Prostate gland (tissue), 2 donors: ENCODE results near the gene IL1RN. TPM values are rescaled to one million over a fixed set of nuclear protein-coding genes. Genes with fewer than 3 reads are reported as not detected.

Source experiments
- DNase-seq: peaks from one replicate; pipeline ENCODE4 v3.0.0-alpha.2; 2019; ENCODE audit warnings: low spot score
- H3K27ac ChIP-seq, 2 donors: fragments of 200-600 bp; sonication (generic); 2 replicates each; pipeline ENCODE4 v1.5.1; 2017 to 2019
- H3K27me3 ChIP-seq: fragments of 200-600 bp; sonication (generic); replicated peaks from 2 replicates; pipeline ENCODE4 v1.5.1; 2019; ENCODE audit not compliant: insufficient read depth
- H3K36me3 ChIP-seq, 2 donors: fragments of 200-600 bp; sonication (generic); 1 replicate in 1 of 2; 2 replicates in 1 of 2; pipeline versions ENCODE4 v1.5.1 to v1.8.1; 2017 to 2019
- H3K4me1 ChIP-seq: fragments of 200-600 bp; sonication (generic); replicated peaks from 2 replicates; pipeline ENCODE4 v1.5.1; 2019
- H3K4me3 ChIP-seq, 2 donors: fragments of 200-600 bp; sonication (generic); 2 replicates each; pipeline ENCODE4 v1.5.1; 2017 to 2019
- H3K9me3 ChIP-seq: fragments of 200-600 bp; sonication (generic); 2 replicates; pipeline ENCODE4 v1.5.1; 2017
- POLR2A ChIP-seq: fragments of 450-650 bp; IDR thresholded peaks from one replicate; pipeline ENCODE4 v1.6.1; 2016; ENCODE audit warnings: antibody characterized with exemption, mild to moderate bottlenecking
- POLR2AphosphoS5 ChIP-seq: sonication (generic); formaldehyde crosslinking; IDR thresholded peaks from one replicate; pipeline ENCODE4 v1.6.1; 2017; ENCODE audit warnings: antibody characterized with exemption
- WGBS: methylation state at CpG from one replicate; pipeline ENCODE4 v1.1.5; 2018; 5-methylcytosine and 5-hydroxymethylcytosine counted together
- intact Hi-C: fragments of 100-400 bp; cut with DNase I; formaldehyde crosslinking; loops from one replicate; pipeline ENCODE4 v1.14.2; 2022
- total RNA-seq, 2 donors: library from RNA; depleted of rRNA; stranded (reverse); fragments of >200 nt; gene quantifications; one replicate each; pipeline ENCODE4 v1.1.0, GENCODE V29; 2016
- TF ChIP-seq, protein P1 (sequence below), 4 experiments: fragments of 200-600 bp in 2 of 4; fragments of 450-650 bp in 2 of 4; sonication (generic) in 2 of 4; IDR thresholded peaks; 1 replicate in 3 of 4; 2 replicates in 1 of 4; pipeline ENCODE4 v1.5.1; 2016 to 2019; ENCODE audit warnings: antibody characterized with exemption in 4 of 4, mild to moderate bottlenecking in 2 of 4, moderate library complexity in 2 of 4

IL1RN gene
- total RNA-seq, 2 donors from 2014 or later = 3.7 to 4.4 TPM

DNA sequence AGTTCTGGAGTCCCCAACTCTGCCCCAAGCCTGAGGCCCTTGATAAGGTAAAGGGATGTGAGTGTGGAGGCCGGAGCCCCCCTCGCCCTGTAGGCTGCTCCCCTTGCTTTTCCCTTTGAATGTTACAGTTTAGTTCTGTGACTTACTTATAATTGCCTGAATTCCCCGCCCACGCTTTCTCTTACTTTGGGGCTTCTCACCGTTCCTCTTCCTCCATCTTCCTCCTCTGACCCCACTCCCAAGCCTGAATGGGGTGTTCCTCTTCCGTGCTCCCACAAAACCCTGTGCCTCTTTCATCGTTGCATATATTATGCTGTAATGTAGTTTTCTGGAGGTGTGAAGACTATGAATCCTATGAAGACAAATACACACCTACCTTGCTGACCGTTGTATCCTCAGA is 15.0 kb upstream of the IL1RN start:
- DNase-seq = no peak
- 85% methylated on average over 8 of the region's 8 CpGs for WGBS
- no peak for TF ChIP-seq POLR2A
- TF ChIP-seq, protein P1, sequence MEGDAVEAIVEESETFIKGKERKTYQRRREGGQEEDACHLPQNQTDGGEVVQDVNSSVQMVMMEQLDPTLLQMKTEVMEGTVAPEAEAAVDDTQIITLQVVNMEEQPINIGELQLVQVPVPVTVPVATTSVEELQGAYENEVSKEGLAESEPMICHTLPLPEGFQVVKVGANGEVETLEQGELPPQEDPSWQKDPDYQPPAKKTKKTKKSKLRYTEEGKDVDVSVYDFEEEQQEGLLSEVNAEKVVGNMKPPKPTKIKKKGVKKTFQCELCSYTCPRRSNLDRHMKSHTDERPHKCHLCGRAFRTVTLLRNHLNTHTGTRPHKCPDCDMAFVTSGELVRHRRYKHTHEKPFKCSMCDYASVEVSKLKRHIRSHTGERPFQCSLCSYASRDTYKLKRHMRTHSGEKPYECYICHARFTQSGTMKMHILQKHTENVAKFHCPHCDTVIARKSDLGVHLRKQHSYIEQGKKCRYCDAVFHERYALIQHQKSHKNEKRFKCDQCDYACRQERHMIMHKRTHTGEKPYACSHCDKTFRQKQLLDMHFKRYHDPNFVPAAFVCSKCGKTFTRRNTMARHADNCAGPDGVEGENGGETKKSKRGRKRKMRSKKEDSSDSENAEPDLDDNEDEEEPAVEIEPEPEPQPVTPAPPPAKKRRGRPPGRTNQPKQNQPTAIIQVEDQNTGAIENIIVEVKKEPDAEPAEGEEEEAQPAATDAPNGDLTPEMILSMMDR (IDR thresholded peaks at IDR 0.05) = no peak
- Histone ChIP-seq H3K4me3 (no peak overlapping the region), H3K4me1 (no peaks in the 10 kb centered on the region), H3K9me3 (no peaks in the 10 kb centered on the region), H3K27ac (no peak overlapping the region), H3K27me3 (peaks cover 2% of the 10 kb centered on the region), H3K36me3 (no peaks in the 10 kb centered on the region)
- intact Hi-C loops = no loop called here

DNA sequence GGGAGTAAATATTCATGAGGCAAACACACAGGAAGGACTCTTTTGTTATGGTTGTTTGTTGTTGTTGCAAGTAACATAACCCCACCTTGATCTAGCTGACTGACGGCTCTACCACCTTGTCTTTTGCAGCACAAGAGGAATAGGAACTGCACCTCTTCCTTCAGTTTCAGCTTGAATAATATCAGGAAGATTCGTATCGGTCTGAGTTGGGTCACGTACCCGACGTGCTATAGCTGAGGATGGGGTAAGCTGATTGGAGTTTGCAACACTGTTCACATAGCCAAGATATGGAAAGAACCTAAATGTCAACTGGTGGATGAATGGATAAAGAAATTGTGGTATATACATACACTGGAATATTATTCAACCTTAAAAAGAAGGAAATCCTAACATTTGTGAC is 14.5 kb upstream of the IL1RN start:
- no peak overlapping the region for H3K27ac ChIP-seq
- intact Hi-C loops = no loop called here
- peaks cover 2% of the 10 kb centered on the region for H3K27me3 ChIP-seq
- H3K9me3 ChIP-seq = no peaks in the 10 kb centered on the region
- no peaks in the 10 kb centered on the region for H3K36me3 ChIP-seq
- no peaks in the 10 kb centered on the region for H3K4me1 ChIP-seq
- TF ChIP-seq POLR2A (no peak), POLR2AphosphoS5 (no peak)
- TF ChIP-seq, protein P1 (IDR thresholded peaks at IDR 0.05) = no peak
- no peak for DNase-seq
- 79% methylated on average over 6 of the region's 6 CpGs for WGBS
- no peak overlapping the region for H3K4me3 ChIP-seq

DNA sequence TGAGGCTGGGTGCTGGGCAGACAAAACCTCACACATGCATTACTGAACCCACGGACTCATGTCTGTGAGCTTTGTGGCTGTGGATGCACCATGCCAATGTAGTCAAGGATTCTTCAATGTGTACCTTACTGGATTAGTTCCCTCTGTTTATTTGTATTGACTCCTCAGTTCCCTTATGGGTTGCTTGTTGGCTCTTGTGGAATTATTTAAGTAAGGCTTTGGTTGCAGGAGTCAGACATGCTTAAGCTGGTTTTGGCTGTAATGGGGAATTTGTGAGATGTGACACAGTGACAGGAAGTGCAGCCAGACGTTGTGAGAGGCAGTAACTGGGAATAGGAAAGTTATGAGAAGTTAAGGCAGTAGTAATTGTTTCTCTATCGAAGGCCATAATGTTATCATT is 13.6 kb upstream of the IL1RN start:
- peak overlapping the region; percentile 14 to 28 for H3K27ac ChIP-seq

DNA sequence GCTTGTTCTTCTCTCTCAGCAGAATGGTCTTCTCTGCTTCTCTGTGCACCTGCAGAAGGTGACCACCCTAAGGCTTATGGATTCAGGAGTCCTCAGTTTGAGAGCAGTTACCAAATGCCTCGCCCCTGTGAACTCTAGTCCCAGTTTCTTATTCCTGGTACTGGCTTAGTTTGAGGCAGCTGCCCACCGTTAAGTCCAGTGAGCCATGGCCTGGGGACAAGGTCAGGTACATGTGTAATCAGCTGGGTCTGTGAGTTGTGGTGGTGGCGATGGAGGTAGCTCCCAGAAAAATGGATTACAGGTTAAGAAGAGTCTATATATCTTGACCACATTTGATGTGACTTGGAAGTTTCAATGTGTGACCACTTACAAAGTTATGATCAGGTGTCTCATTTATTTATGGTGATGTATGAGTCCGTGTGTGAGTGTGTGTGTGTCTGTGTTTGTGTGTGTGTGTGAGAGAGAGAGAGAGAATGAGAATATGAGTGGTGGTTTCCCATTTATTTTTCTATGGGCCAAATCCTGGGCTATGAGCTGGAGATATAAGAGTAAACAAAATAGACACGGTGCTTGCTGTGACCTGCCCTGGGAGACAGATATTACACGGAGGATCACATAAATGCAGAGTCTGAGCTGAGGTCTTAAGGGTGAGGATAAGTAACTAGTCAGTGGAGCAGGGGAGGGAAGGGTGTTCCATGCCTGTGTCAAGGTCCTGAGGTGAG is 13.0 kb upstream of the IL1RN start:
- Histone ChIP-seq H3K27me3 (no peaks in the 10 kb centered on the region), H3K36me3 (no peaks in the 10 kb centered on the region), H3K27ac (peak overlapping the region; percentile 14 to 28), H3K4me3 (no peak overlapping the region), H3K4me1 (peaks cover 2% of the 10 kb centered on the region), H3K9me3 (no peaks in the 10 kb centered on the region)
- DNase-seq = peak; percentile 31
- intact Hi-C loops = no loop called here
- TF ChIP-seq POLR2A (no peak), POLR2AphosphoS5 (no peak)
- TF ChIP-seq, protein P1 (IDR thresholded peaks at IDR 0.05) = no peak
- 63% methylated on average over 6 of the region's 6 CpGs for WGBS

More for the DNA sequence above, 13.6 kb upstream of the IL1RN start:
- no peaks in the 10 kb centered on the region for H3K36me3 ChIP-seq
- peaks cover 2% of the 10 kb centered on the region for H3K4me1 ChIP-seq
- no peak overlapping the region for H3K4me3 ChIP-seq
- no peaks in the 10 kb centered on the region for H3K27me3 ChIP-seq
- 32% methylated on average over 3 of the region's 3 CpGs for WGBS
- TF ChIP-seq POLR2AphosphoS5 = peak; percentile 62
- TF ChIP-seq, protein P1 (IDR thresholded peaks at IDR 0.05) = no peak
- H3K9me3 ChIP-seq = no peaks in the 10 kb centered on the region
- intact Hi-C loops = no loop called here
- peak; percentile 34 for DNase-seq

DNA sequence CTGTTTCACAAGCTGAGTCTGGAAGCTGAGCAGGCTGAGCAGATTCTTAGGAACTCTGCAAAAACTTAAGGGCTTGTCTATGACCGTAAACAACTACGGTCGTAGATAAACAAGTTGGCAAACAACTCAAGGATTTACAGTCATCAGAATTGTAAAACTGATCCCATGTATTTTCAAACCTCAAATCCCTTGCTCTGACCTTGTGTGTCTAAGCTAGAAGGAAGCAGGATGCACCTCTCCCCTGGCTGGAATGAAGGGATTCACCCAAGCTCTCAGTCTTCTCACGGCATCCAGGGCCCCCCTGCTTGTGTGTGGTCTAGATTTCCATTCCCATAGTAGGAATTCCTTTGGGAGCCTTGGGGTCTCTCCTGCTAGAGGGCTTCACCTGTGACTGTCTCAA is 12.4 kb upstream of the IL1RN start:
- 45% methylated on average over 4 of the region's 4 CpGs for WGBS
- Histone ChIP-seq H3K27ac (peak overlapping the region in 1 of 2 donors; percentile 14), H3K4me3 (no peak overlapping the region), H3K36me3 (no peaks in the 10 kb centered on the region), H3K9me3 (no peaks in the 10 kb centered on the region), H3K27me3 (no peaks in the 10 kb centered on the region), H3K4me1 (peaks cover 2% of the 10 kb centered on the region)
- intact Hi-C loops = no loop called here
- no peak for DNase-seq
- no peak for TF ChIP-seq POLR2A
- TF ChIP-seq POLR2AphosphoS5 = no peak
- TF ChIP-seq, protein P1 (IDR thresholded peaks at IDR 0.05) = no peak
